Left colon (tissue), 2 donors: ENCODE results near the gene ARMCX6. TPM values are rescaled to one million over a fixed set of nuclear protein-coding genes. Genes with fewer than 3 reads are reported as not detected.
"Not testable (repeated sequence)": the region's sequence is repeated elsewhere in the genome, so short reads cannot be mapped to it uniquely, and the experiment has no call there.

Experiments
- ATAC-seq: fragments of 200-7000 bp; cut with Tn5 transposase; one replicate; pipeline ENCODE4 v1.9.1; 2020; ENCODE audit warnings: mild to moderate bottlenecking, moderate library complexity
- DNase-seq, 2 donors: peaks; one replicate each; pipeline ENCODE4 v3.0.0-alpha.2; 2020
- intact Hi-C, 2 donors: fragments of 100-400 bp; cut with DNase I in 1 of 2; cut with micrococcal nuclease in 1 of 2; formaldehyde crosslinking; loops; one replicate each; pipeline versions ENCODE4 v1.11.2 to v1.14.0; 2022; cut with DNase I, micrococcal nuclease
- long read RNA-seq: library from polyadenylated mRNA; unstranded; transcript quantifications from one replicate; pipeline ENCODE4 v2.0.0, GENCODE V29; 2021
- total RNA-seq, 2 donors: library from RNA; stranded (reverse); fragmentation: NEBNext Ultra II Directional; extraction: Animal tissue kit (Norgen Biotek cat#: 25700); gene quantifications; one replicate each; pipeline ENCODE4 v1.2.1, GENCODE V29; 2021
- donor health status: DM: no; HTN: no; CAD: no.
- donor health status: DM: yes; HTN: yes; CAD: no.

ARMCX6 gene
- total RNA-seq, result 10 to 100 TPM; 18.2 to 19.2 TPM
- long read RNA-seq, partial matches to known transcripts, result 0 of 4 reads
- long read RNA-seq, other reads (novel, unspliced or antisense), result 1 of 4 reads

DNA sequence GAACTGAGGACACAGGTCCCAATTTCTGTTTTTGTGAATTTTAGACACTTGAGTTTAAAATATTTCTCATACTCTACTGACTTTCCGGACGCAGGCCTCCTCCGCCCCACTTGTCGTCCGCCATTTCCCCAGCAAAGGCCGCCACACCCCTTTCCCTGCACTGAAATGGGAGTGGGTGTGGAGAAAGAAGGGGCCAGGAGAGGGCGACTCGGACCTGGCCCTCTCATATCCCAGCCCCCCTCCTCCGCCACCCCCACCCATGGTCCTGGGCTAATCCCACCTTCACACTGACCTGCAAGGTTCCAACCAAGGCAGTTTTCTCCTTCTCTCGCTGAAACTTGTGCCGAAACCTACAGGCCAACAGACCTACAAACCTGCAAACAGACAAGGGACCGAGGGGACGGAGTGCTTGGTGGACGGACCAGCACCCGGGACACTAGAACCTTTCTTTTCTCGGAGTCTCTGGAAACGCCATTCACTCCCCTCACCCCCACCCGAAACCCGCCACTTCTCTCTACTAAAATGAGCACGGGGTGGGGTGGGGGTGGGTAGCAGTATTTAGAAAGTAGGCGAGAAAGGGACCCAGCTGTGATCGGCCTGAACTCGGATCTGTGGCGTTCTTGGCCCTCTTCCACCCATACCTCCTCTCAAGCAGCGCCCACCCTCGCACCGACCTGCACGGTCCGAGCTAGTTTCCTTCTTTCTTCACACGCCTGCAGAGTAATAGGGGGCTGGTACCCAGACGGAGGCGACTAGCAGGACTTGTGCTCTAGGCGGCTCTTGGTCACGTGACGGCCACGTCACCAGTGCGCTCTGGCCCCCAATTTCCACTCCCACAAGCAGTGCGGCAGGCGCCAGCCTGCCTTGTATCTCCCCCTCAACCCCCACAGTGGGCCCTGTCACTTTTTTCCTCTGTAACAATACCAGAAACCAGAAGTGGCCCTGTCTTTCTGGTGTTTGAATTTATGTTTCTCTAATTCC is at the start of gene ARMCX6:
Gene ARMCX6, minus strand, starts transcription at position 790 of the 981 bp plus-strand sequence. CDS start 1,380 bp downstream, outside the sequence.
- intact Hi-C loops, result no loop called here
- DNase-seq (peak; percentile 74 to 83), ATAC-seq (peak; percentile 92)

GRCh38 chrX:101659601-101660063 is 41.8 kb upstream of the ARMCX6 start, which contains the start of gene ARMCX2:
Gene ARMCX2, minus strand, starts transcription at chrX:101659850. Its CDS starts 2,262 bp downstream, at chrX:101657588.
- intact Hi-C loops, result no loop called here

DNA sequence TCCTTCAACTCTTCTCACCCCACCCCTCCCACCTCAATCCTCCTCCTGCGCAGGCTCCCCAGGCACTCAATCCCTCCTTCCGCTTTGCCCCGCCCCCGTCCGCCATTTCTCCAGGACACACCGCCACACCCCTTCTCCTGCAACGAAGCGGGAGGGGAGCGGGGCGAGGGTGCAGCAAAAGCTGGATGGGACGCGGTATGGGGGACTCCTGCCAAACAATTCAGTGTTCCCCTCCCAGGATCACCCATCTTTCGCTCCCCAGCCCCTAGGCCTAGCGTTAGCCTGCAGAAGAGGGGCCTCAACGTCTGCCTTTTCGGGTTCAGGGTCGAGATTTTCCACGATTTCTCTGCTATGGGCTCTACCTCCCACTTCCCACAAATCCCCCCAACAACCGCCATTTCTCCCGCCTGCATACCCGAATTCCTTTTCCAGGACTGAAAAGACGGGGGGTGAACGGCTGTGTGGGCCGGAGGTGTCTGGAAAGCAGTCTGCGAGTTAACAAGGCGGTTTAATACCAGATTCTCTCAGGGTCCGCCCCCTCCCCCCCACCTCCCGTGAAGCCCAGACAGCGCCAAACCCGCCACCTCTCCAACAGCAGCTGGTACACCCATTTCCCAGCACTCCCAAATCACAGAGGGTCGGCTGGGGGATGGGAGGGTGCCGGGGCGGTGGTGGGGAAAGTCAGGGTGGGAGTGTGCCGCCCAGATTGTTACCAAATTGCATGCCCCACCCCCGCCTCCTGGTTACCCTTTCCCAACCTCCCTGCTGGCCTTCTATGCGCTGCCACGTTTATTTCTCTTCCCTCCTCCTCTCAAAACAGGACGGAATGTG is 41.1 kb upstream of the ARMCX6 start:
- DNase-seq (peak; percentile 74 to 80), ATAC-seq (peak; percentile 95)
- intact Hi-C loops, result no loop called here

More at GRCh38 chrX:101659601-101660063, 41.8 kb upstream of the ARMCX6 start, which contains the start of gene ARMCX2:
- ATAC-seq, result peak; percentile 47
- DNase-seq, result peak; percentile 33 to 38

DNA sequence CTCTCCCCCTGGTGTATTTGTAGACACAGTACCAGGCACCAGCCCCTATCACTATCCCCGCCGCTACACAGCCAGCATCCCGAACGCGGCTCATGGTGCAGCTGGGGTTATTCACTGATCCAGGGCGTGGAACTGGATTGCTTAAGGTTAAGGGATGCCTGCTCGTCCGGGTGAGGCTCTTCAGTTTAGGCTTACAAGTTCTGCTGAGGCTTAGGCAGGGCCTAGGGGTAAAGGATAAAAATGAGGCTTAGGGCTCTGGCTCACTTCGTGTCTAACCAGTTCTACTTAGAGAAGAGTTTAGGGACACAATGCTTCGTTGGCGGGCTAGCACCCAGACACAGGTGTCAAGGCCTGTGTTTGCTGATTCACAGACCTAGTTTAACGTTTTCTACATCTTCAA is 39.7 kb upstream of the ARMCX6 start:
- ATAC-seq, result no peak

GRCh38 chrX:101656817-101657216 is 39.0 kb upstream of the ARMCX6 start:
- DNase-seq, result no peak
- ATAC-seq, result no peak
- intact Hi-C loops, result no loop called here

More for the DNA sequence above, 39.7 kb upstream of the ARMCX6 start:
- intact Hi-C loops, result no loop called here
- no peak for DNase-seq

DNA sequence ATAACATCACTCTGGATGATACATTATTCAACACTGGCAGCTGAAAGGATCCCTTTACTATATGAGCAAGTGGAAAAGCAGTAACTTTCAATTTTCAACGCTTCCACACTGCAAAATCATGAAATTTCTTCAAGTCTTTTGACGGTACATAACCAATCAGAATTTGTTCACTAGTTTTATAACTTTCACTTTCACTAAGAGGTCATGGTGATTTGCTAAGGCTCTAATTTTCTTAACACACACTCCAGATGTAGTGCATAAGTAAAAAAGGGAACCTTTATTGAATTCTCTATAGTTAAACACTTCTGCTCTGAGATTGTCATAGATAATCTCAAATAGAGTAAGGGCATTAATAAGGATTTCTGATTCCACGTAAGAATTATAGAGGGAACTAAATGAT is 37.7 kb upstream of the ARMCX6 start:
- no peak for ATAC-seq
- intact Hi-C loops, result no loop called here

GRCh38 chrX:101647716-101648115 is 29.9 kb upstream of the ARMCX6 start:
- DNase-seq, ATAC-seq, intact Hi-C loops: not testable (repeated sequence)

More for the DNA sequence above, 37.7 kb upstream of the ARMCX6 start:
- DNase-seq, result no peak

DNA sequence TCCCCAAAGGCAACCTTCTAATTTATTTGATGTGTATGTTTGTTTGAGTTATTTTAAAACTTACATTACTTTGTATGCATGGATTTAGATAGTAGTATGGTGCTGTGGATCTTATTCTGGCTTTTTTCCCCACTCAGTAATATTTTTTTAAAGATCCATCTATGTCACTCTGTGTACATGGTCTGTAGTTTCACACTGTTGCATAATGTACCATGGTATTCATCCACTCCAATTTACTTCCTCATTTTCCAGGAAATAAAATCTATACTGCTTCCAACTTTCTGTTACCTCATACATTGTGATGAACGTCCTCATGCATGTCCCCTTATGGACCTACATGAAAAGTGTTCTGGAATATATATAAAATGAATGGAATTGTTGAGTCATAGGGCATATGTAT is 24.3 kb upstream of the ARMCX6 start:
- ATAC-seq (no peak), DNase-seq (no peak)
- intact Hi-C loops, result no loop called here

GRCh38 chrX:101639583-101639982 is 21.8 kb upstream of the ARMCX6 start:
- intact Hi-C loops, result no loop called here
- DNase-seq, result no peak
- ATAC-seq, result no peak

DNA sequence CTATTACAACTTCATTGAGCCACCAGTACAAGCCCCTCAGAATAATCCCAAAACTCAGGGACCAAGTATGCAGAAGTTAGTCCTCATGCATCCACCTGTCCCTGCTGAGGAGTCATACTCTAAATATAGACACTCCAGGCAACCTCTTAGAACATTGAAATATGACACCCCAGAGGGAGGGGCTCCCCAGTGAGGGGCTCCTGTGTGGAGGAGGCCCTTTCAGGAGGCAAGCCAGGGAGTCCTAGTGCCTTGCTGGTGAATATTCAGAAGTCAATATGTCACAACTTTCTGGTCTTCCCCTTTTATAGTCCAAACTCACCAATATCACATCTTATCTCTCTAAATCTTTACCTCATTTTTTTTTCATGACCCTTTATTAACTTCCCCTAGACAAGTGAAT is 1.6 kb upstream of the ARMCX6 start:
- no peak for DNase-seq
- intact Hi-C loops, result no loop called here
- no peak for ATAC-seq

- DNase-seq, result no peak
- intact Hi-C loops, result no loop called here
- ATAC-seq, result no peak
Measured at GRCh38 chrX:101605728-101606127, 12.1 kb downstream of the ARMCX6 start.

DNA sequence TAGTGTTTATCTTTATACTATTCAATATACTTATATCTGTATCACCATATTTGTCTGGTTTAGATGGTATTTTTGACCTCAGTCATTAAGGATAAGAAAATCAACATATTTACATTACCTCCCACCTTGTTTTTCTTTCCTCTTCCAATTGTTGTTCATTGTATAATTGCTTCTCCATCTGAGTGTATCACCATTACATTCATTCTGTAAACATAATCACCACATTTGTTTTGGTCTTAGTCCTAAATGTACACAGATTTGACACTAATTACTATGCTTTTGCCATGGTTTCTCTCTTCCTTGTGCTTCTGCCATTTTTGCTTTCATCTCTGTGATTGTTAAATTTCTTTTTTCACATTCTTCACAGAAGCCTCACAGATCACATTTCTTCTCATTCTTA is 12.7 kb downstream of the ARMCX6 start:
- no peak for ATAC-seq
- intact Hi-C loops, result no loop called here
- DNase-seq, result no peak

DNA sequence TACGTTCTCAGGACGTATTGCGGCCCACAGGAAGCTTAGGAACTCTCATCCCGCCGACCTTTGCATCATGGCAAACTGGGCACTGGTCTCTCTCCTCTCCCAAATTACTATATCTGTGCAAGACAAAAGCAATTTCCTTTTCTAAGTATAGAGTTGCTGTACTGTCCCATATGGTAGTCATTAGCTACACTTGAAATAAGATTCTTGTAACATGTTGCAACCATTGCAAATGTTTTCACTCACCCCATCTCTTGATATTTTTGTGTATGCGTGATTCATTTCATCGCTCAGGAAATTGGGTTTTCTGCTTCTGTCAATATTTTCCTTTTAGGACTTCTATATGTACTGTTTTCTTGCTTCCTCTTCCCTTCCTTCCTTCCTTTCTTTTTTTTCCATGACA is 15.7 kb downstream of the ARMCX6 start:
- ATAC-seq (no peak), DNase-seq (no peak)
- intact Hi-C loops, result no loop called here

DNA sequence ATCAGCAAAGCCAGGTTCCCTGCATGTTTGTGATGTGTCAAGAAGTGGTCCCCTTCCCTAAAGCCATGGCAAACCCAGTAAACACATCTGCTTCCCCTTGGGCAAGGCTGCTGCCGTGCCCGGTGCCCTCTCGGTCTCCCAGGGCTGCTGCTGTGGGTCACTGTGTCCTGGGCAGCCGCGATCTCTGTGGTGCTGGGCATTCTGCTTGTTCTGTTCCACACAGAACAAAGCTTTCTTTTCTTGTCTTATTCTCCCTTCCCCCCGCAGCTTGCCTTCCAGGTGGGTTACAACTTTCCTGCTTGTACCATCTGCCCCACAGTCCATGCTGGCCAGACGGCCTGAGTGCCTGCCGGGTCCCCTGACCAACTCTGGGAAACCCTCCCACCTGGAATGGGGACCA is 18.2 kb downstream of the ARMCX6 start:
- intact Hi-C loops, result loop anchor here in 1 of 2 donors (5.0 kb wide), 1 partner anchor 198 kb away; no protein-coding TSS in a partner anchor
- ATAC-seq, DNase-seq: not testable (repeated sequence)

- intact Hi-C loops, result loop anchor here in 1 of 2 donors (5.0 kb wide), 1 partner anchor 201 kb away; no protein-coding TSS in a partner anchor
- peak; percentile 78 for ATAC-seq
- DNase-seq, result no peak
Measured at GRCh38 chrX:101595739-101596419, 21.9 kb downstream of the ARMCX6 start.
